GM18858 (cell line): ENCODE measurements around the gene ADORA3.
"Not testable (repeated sequence)": the region's sequence is repeated elsewhere in the genome, so short reads cannot be mapped to it uniquely, and the experiment has no call there.

ENCODE experiments used
- ATAC-seq: cut with Tn5 transposase; IDR thresholded peaks from one replicate; pipeline ENCODE4 v1.9.1; 2021; ENCODE audit not compliant: unreplicated experiment

The ADORA3 gene

DNA sequence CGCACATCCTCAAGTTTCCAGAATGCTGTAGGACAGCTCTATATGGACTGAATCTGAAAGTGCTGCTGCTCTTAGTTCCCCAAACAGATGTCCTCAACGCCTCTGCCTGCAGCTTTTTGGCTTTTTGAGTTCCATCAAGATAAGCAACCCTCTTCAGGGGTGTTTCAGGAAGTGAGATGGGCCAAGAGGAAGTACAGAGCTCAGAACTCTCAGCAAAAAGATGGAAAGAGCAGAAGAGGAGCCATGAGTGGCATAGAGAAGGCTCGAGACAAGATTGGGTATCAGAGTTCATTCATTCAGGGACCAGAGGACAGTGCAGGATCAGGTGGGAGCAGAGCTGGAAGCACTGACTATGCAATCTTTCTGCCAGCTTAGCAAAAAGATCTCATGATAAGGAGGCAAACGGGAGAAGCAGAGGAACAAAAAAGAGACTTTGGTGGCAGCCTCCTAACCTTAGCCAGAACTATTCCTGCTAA, at the start of gene ADORA3, which contains the start of gene TMIGD3:
Gene ADORA3 (minus strand): TSS at position 49 of the 476 bp plus-strand sequence. CDS start 279 bp downstream, outside the sequence.
Gene TMIGD3 (minus strand): TSS at position 49 of the 476 bp plus-strand sequence. CDS start 279 bp downstream, outside the sequence.
- ATAC-seq: no peak

DNA sequence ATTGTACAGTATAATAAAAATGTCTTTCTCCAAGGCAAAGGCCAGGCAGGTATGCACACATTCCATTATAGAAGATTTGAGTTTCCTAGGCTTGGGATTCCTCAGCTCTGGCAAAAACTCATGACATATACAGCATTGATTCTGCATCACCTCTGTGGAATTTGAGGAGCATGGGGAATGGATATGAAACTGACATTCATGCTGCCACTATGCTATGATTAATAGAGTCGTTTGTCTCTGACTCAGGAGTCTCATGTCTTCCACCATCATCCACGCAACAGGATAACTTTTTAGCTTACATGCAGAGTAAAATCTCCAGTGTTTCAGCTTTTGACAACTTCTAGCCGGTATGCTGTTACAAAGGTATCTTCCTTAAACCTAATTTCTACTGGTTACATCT, 49.8 kb upstream of the ADORA3 start:
- ATAC-seq: no peak

- no peak for ATAC-seq
Observed at GRCh38 chr1:111552587-111552986, 49.2 kb upstream of the ADORA3 start.

GRCh38 chr1:111551623-111552411, 48.4 kb upstream of the ADORA3 start:
- no peak for ATAC-seq

GRCh38 chr1:111547786-111548185, 44.4 kb upstream of the ADORA3 start:
- ATAC-seq: not testable (repeated sequence)

DNA sequence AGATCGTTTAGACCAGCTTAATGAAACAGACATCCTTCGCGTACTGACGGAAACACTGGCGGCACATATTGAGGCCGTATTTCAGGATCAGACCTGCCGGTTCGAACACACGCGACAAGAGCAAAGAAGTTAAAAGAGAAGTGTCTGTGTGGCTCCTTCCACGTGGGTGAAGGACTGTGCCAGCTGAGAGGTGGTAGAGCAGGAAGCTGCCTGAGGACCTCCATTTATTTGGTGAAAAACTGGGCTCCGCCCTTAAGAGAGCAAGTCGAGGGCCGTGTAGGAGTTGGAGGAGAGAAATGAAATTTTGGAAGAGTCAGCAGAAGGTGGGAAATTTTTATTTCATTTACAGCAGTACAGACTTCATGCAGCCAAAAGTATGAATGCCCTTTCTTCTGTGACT, 38.8 kb upstream of the ADORA3 start:
- ATAC-seq: no peak

GRCh38 chr1:111541721-111542120, 38.3 kb upstream of the ADORA3 start:
- no peak for ATAC-seq

- ATAC-seq: no peak
Observed at GRCh38 chr1:111540928-111541327, 37.5 kb upstream of the ADORA3 start.

- ATAC-seq: no peak
Observed at GRCh38 chr1:111538343-111539025, 35.1 kb upstream of the ADORA3 start.

- no peak for ATAC-seq
Observed at GRCh38 chr1:111535256-111536191, 32.1 kb upstream of the ADORA3 start.

- no peak for ATAC-seq
Observed at GRCh38 chr1:111520053-111520452, 16.6 kb upstream of the ADORA3 start.

DNA sequence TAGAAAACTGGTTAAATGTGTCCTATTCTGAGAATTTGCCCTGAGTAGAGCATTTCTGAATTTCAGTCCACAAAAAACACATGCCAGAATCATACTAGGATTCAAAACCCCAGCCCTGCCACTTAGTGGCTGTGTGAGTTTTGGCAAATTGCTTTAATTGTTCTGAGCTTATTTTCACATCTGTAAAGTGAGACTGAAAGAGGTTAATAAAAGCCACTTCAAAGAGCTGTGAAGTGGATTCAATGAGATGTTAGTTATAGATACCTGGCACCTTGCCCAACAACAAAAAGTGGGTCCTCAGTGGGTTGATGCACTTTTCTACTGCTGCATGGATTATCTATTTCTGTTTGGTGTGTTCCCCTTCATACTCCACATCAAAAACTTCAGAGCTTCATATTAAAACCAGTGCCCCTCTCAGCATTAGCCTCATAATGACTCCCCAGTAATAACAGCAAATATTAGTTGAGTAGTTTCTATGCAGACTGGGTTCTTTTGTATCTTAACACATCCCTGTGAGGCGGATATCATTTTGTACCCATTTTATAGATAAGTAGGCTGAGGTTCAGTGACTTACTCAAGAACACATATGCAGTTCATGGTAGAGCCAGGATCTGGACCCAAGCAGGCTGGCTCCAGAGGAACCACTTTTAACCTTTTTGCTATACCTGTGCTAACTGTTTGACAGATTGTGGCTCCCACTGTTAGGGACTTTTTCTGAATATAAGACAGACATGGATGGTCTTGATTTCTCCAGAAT, 14.2 kb upstream of the ADORA3 start:
- no peak for ATAC-seq

DNA sequence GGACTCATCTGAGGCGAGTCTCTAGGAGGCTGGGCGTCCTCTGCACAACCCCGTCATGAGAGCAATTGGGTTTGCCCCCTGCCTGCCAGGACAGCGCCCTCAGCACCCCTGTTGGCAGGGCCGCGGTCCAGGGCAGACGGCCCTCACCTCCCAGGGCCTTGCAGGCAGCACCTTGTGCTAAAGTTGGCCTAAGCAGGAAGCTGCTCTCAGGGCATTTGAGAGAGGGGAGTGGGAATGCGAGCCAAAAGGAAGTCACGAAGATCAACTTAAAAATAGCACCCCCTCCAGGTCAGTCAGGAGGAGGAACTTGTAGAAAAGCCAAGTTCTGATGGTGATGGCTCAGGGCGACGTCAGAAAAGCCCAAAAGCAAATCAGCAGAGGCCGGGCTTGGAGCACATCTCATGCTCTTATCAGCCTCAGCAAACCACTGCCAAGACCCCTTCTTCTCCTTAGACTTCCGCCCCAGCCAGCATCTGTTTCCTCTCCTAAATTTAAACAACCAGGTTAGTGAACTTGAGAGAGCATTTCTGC, 12.6 kb upstream of the ADORA3 start:
- ATAC-seq: no peak

- no peak for ATAC-seq
Observed at GRCh38 chr1:111515291-111516004, 12.0 kb upstream of the ADORA3 start.

- no peak for ATAC-seq
Observed at GRCh38 chr1:111513410-111514020, 10.1 kb upstream of the ADORA3 start.

DNA sequence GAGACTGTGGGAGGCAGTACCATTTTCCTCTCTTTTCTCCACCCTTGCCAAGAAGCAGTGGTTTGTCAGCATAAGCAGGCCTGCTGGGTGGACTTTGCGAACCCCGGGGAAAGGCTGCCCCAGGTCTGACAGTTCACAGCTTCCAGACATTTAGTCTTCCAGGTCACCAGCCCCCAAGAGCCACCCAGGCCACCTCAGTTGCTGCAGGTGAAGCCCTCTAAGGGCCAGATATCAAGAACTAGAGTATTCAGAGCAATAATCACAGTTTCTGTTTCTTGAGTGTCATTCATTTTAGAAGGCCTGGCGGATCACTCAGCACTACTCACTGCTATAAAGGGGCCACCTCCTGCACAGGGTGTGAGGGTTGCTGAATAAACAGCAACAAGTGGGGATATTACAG, 9.5 kb upstream of the ADORA3 start:
- ATAC-seq: no peak

GRCh38 chr1:111512132-111512889, 8.9 kb upstream of the ADORA3 start:
- ATAC-seq: no peak

DNA sequence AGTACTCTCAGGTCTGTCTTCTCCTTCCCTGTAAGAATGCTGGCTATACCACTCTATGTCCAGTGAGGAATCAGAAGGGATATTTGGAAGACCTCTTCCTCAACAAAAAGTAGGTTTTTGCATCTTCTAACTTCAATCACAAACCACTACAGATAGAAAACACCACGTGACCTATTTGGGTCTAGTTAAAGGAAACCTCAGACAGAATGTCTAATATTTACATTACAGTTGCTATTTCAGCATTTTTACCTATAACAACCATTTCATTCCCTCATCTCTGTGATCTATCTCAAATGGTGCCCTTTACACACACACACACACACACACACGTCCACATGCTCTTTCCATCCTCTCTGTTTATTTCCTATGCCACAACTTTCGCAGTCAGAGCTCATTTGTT, 7.9 kb upstream of the ADORA3 start:
- ATAC-seq: no peak
